ENCODE results near the gene SMARCE1.
"Not testable (repeated sequence)": the region's sequence is repeated elsewhere in the genome, so short reads cannot be mapped to it uniquely, and the experiment has no call there.

Gene SMARCE1

DNA sequence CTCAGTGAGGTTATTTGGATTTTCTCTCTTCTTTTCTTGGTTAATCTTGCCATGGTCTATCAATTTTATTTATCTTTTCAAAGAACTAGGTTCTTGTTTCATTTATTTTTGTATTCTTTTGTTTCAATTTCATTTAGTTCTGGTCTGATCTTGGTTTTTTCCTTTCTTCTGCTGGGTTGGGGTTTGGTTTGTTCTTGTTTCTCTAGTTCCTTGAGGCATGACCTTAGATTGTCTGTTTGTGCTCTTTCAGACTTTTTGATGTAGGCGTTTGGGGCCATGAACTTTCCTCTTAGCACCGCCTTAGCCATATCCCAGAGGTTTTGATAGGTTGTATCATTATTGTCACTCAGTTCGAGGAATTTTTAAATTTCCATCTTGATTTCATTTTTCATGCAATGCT, 61.4 kb downstream of the SMARCE1 start:
- FAIRE-seq; DNase-seq (ENCODE audit: low spot score): not testable (repeated sequence)

DNA sequence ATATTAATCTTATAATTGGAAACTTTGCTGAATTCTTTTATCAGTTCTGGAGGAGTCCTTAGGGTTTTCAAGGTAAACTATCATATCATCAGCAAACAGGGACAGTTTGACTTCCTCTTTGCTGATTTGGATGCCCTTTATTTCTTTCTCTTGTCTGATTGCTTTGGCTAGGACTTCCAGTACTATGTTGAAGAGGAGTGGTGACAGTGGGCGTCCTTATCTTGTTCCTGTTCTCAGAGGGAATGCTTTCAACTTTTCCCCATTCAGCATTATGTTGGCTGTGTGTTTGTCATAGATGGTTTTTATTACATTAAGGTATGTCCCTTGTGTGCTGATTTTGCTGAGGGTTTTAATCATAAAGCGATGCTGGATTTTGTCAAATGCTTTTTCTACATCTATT, 62.7 kb downstream of the SMARCE1 start:
- FAIRE-seq; DNase-seq (ENCODE audit: low spot score): not testable (repeated sequence)

DNA sequence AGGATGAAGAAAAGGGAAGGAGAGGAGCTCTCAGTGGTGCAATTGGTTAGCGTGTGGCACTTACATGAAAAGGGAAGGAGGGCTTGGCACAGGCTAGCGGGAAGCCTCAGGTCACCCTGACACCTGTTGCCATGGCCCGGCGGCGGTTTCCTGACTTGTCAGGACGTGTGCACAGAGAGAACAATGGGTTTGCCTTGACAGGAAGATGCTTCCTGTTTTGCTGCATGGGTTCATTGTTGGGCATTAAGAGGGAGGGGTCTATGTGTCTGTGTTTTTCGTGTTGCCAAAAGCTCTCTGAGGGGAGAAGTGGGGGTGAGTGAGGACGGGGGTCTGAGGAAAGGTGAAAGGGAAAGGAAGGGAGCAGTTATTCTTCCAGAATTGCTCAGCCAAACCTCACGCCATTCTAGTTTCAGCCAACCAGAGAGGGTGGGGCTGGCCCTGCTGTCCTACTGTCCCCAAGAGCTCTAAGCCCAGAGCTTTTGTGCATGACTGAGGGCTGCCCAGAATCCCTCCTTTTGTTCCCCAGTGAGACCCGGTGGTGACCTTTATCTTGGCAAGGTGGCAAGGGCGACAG, 65.2 kb downstream of the SMARCE1 start:
- DNase-seq (ENCODE audit: low spot score) = peak; percentile 45
- FAIRE-seq = no peak

DNA sequence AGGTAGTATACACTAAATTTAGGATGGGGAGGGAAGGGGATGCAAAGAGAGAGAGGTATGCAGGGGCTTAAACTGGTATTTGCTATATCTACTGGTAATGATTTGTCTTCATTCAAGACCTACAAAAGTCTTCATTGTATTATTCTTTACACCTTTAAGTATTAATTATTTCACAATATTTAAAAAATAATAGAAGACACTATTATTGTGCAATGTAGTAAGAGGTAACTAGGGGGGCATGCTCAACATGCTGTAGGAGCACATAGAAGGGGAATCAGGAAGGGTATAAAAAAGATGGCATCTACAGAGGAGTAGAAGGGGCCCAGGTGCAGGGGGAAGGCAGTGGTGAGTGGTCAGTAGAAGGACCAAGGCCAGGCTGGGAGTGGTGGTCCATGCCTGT, 67.5 kb downstream of the SMARCE1 start:
- DNase-seq (ENCODE audit: low spot score) (no peak), FAIRE-seq (no peak)

DNA sequence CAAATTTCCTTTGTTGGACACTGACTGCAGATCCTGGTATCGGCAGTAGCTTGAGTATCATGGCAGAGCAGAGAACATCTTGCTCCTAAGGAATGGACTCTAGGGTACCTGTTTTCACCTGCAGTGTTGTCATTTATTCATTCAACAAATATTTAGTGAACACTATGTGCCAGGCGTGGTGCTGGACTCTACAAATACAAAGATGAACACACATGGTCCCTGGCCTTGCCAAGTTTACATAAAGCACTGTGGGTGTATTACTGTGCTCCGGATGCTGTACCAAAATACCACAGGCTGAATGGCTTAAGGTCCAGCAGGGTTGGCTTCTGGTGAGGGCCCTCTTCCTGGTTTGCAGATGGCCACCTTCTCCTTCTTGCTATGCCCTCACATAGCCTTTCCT, 68.1 kb downstream of the SMARCE1 start:
- DNase-seq (ENCODE audit: low spot score) (no peak), FAIRE-seq (no peak)

DNA sequence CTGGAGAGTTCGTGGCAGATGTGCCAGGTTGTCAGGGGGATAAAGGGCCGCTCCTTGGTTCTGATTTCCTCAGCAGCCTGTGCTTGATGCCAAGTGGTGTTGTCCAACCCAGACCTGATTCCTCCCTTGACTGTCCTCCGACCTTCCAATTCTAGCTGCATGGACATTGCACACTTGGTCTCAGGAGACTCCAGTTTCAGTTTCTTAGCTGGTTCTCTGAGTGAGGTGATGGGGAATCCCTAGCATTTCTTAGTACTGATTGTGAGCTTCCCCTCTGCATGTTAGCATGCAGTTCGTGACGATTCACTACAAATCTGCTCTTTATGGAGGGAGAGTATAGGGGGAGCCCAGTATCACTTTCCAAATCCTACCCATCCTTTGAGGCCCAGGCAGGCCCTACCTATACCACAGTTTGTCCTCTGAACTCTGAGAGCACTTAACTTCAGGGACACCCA, 70.0 kb downstream of the SMARCE1 start:
- no peak for DNase-seq (ENCODE audit: low spot score)
- FAIRE-seq = no peak

DNA sequence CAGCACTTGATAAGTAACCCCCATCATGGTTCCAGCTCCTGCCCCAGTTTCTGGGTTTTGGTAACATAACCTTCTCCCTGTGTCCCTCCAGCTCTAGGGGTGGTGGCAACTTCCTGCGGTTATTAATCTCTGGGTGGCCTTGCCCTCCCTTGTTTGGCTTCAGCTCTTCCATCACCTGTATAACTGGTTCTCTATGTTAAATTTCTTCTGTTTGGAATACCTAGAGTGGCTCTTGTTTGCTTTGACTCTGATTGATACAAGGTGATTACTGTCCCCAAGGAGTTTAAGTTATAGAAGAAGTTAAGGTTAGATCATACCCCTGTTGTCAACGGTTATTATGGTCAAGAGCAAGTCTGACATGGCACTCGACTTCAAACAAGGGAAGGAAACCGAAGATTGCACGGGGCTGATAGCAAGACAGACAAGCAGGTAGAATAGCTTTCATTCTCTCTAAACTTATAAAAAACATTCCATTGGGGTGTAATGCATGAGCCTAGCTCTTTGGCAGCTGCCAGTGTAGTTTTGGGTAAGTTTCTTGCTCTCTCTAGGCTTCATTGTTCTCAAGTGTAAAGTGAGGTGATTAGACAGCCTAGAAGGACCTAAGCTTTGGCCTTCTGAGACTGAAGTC, 71.4 kb downstream of the SMARCE1 start:
- DNase-seq (ENCODE audit: low spot score) (no peak), FAIRE-seq (no peak)
